Activated T-cell treated with anti-CD3 and anti-CD28 coated beads, Interleukin-2, amount 50 U/mL, for 48 hours (primary cell): ENCODE results near the gene NDUFS3.

ENCODE experiments used
- DNase-seq, 2 experiments: peaks; one replicate each; pipeline ENCODE4 v3.0.0-alpha.2; 2020

NDUFS3 gene

GRCh38 chr11:47592251-47592650 is 13.4 kb downstream of the NDUFS3 start:
- DNase-seq: no peak

DNA sequence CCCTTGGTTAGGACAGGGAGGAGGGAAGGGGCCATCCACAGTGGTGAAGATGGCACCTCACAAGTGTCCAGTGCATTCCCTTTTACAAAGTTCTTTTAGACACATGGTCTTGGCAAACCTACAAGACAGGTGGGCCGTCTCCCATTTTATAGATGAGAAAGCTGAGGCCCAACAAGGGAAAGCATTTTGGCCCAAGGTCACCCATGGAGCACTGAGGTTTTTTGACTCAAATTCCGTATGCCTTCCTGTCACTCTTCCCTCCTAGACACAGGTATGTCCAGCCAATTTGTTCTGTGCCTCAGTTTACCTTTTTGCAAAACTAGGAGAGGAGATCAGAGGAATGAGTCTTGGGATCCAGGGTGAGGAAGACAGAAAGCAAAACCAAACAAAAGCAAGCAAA is 14.1 kb downstream of the NDUFS3 start:
- no peak for DNase-seq

DNA sequence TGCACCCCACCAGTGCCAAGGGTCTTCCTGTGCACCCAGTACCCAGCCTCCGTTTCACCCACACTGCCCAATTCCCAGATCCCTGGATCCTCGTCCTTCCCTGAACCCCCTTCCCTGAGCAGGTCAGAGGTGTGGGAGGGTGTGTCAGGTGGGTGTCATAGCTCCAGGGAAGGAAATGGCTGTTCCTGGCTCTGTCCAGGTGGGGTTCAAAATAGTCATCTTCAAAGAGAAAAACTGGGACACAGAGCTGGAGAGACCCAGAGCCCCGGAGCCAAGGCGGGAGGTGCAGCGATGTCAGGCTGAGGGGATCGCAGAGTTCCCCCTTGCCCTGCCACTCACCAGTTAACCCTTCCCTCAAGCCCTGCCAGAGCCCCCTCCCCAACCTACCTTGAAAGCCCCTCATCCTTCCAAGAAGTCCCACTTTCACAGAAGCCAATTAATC is 14.6 kb downstream of the NDUFS3 start:
- no peak for DNase-seq

- DNase-seq: no peak
Observed at GRCh38 chr11:47593934-47594855, 15.3 kb downstream of the NDUFS3 start, which contains the start of gene C1QTNF4. Gene C1QTNF4, minus strand, starts transcription at chr11:47594411. Its CDS starts 3,601 bp downstream, at chr11:47590810.

GRCh38 chr11:47595029-47595428 is 16.2 kb downstream of the NDUFS3 start:
- DNase-seq: no peak

DNA sequence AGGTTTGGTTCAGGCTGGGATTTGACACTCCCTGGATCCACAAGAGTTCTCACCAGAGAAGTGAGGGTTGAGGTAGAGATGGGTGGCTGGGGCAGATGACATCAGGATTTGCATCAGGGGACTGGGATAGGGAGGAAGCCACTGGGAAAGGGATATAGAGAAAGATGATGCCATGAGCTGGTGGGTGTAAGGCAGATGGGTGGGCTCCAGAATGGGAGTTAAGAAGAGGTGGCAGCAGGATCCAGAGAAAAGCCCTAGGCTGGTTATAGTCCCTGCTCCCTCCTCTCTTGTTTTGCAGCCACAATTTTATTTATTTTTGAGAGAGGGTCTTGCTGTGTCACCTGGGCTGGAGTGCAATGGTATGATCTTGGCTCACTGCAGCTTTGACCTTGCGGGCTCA is 17.1 kb downstream of the NDUFS3 start:
- no peak for DNase-seq

DNA sequence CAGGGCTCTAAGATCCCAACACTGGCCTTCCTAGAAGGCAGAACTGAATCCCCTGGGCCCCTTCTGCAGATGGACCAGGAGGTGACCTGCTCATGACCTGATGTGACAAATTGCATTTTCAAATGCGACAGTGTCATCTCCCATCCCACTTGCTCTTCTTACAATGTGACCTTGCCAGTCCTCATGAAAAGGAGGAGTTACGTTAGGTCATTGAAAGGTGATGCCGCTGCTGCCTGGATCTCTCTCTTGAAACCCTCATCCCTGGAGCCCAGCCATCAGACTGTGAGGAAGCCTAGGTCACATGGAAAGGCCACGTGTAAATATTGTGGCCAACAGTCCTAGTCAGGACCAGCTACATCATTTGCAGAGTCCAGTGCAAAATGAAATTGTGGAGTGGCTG is 21.0 kb downstream of the NDUFS3 start:
- DNase-seq: no peak

DNA sequence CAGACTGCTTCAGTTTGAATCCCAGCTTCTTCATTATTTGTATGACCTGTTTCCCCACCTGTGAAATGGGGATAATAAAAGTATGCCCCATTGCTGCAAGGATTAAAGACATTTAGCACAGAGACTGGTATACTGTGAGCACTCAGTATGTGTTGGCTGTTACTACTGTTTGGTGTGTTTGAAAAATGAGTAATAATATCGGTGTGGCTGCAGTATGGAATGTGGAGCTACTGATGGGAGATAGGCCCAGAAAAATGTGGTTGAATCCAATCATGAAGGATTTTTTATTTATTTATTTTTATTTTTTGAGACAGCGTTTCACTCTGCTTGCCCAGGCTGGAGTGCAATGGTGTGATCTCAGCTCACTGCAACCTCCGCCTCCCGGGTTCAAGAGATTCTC is 24.4 kb downstream of the NDUFS3 start:
- DNase-seq: no peak

GRCh38 chr11:47605921-47606320 is 27.0 kb downstream of the NDUFS3 start:
- no peak for DNase-seq

DNA sequence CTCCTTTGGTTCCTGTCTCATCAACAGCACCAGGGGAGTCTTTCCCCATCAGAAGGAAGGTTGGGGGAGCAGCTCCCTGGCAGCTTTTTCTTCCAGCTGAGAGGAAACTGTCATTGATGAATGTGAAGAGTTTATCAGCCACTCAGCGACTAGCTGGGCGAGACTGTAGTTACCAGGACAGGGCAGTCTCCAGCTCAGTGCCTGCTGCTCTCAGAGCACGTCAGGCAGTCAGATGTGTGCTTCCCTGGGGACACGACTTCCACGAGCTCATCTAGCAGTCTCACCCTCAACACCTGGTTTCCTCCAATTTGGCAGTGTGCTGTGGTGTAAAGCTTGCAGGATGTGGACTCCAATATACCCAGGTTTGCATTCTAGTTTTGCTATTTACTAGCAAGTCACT is 27.9 kb downstream of the NDUFS3 start:
- no peak for DNase-seq

DNA sequence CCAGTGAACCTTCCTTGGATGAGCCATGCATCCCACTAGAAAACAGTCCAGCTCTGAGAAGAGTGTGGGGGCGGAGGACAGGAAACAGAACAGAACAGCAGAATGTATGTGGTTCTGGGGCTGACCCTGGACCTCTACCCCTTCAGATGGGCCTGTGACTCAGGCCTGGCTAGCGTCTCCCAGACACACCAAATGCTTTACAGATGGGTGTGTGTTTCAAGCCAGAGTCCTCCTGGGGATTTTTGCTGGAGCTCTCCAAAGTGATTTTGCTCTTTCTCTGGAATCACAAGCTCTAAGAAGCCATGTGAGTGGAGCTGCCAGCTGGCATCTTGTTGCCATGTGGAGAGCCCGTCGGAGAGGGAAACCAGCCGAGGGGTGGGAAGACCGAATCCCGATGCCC is 28.5 kb downstream of the NDUFS3 start:
- DNase-seq: no peak

GRCh38 chr11:47609675-47610074 is 30.8 kb downstream of the NDUFS3 start:
- no peak for DNase-seq

GRCh38 chr11:47611348-47611794 is 32.5 kb downstream of the NDUFS3 start:
- DNase-seq: no peak

GRCh38 chr11:47615249-47615648 is 36.4 kb downstream of the NDUFS3 start:
- DNase-seq: no peak

GRCh38 chr11:47616726-47617416 is 38.0 kb downstream of the NDUFS3 start:
- DNase-seq: no peak

DNA sequence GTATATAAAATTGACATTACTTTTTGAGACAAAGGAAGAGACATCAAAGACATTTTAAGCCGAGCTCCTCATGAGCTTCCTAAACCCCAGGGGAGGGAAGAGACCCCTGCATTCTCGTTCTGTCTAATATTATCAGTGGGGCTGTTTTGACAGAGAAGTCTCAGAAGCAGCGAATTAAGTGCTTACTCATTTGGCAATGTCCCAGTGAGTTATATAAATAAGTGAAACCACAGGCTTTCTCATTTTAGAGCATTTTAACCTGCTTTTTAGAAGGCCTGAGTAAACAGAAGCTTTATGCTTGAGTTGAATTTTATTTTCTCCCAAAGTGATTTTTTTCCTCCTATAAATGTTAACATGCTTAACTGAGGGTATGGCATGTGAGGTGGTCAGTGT is 38.5 kb downstream of the NDUFS3 start:
- DNase-seq: no peak

DNA sequence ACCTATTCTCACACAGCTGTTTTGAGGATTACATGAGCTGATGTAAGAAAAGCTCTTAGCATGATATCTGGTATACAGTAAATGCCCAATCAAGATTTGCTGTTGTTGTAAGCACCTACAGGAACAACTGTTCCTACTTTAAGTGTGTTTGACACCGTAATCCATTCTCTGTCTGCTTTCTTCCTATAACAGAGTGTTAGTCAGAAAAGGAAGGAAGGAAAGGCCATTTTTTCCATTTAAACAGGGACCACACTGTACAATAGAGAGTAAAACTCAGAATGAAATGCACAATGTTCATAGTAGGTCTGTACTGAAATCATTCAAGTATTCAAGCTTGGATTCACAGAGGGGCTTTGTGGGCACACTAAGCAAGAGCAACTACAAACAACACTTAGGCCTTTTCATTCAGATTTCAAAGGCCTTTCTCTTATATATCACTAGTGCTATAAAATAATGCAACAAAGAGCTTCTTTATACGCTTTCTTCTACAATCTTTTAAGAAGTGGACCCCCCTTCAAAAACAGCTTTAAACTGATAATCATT is 42.0 kb downstream of the NDUFS3 start:
- DNase-seq: no peak

DNA sequence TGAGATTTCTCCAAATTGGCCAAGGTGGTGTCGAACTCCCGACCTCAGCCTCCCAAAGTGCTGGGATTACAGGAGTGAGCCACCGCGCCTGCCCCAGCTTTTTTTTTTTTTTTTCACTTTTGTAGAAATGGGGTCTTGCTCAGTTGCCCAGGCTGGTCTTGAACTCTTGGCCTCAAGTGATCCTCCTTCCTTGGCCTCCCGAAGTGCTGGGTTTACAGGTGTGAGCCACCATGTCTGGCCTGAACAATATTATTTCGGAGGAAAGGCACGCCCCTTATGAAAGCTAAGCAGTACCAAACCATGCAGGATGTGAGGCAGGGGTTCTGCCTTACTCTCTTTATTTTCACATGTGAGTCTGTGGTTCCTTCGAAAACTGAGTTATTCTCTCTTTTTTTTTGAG is 47.4 kb downstream of the NDUFS3 start:
- DNase-seq: no peak

DNA sequence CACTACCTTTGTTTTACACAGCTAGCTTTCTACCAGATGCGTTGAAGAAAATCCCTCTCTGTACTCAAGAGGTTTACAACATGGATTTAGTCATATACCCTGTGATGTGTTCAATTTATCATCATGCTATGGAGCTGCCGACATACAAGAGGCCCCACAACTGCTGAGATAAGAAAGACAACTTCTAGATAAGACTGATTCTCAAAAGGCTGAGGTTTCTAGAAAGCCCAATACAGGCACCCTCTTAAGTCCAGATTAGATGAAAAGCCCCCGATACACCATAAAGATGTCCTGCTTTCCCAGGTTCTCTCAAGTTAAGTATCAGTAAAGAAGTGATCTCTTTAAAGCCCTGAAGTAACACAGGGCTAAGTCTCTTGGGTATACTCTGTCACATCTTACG is 49.2 kb downstream of the NDUFS3 start:
- no peak for DNase-seq

DNA sequence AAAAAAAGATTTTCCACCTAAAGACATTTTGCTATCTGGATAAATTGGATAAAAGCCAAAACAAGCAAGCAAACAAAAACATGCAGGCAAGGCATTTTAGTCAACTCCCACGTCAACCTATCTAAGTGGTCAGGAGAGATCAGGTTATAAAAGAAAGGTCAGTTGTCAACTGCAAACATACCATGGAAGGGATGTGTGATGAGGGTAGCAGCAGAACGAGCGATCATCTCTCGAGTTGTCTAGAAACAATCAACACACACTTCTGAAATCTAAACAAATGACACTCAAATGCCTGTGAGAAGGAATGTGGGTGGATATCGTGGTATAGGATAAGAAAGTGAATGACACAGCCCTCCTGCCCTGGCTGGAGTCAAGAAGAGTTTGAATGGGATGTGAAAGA is 52.6 kb downstream of the NDUFS3 start:
- DNase-seq: no peak
